ENCODE measurements around the gene KHSRP.
"Not testable (repeated sequence)": the region's sequence is repeated elsewhere in the genome, so short reads cannot be mapped to it uniquely, and the experiment has no call there.

The KHSRP gene

GRCh38 chr19:6400062-6400944, 24.3 kb downstream of the KHSRP start:
- H3K4me1 Mint-ChIP-seq, CTCF ChIA-PET, DNase-seq, H3K27ac Mint-ChIP-seq, H3K27me3 Mint-ChIP-seq, H3K9me3 Mint-ChIP-seq, H3K36me3 Mint-ChIP-seq, H3K4me3 Mint-ChIP-seq: not testable (repeated sequence)

- H3K4me3 Mint-ChIP-seq, result no peak overlapping the region
- DNase-seq, result no peak
- peaks cover 11% of the 10 kb centered on the region for H3K27me3 Mint-ChIP-seq
- CTCF ChIA-PET, result no interaction called here
- H3K9me3 Mint-ChIP-seq, result no peaks in the 10 kb centered on the region
- peaks cover 28% of the 10 kb centered on the region for H3K4me1 Mint-ChIP-seq
- H3K36me3 Mint-ChIP-seq, result peaks cover 8% of the 10 kb centered on the region
- no peak overlapping the region for H3K27ac Mint-ChIP-seq
Observed at GRCh38 chr19:6396305-6396704, 28.3 kb downstream of the KHSRP start.

- Mint-ChIP-seq H3K4me1 (peaks cover 32% of the 10 kb centered on the region), H3K36me3 (peaks cover 13% of the 10 kb centered on the region), H3K27me3 (peaks cover 8% of the 10 kb centered on the region), H3K4me3 (peak overlapping the region; percentile 35), H3K9me3 (no peaks in the 10 kb centered on the region), H3K27ac (peak overlapping the region; percentile 58)
- no peak for DNase-seq
- CTCF ChIA-PET, result no interaction called here
Observed at GRCh38 chr19:6394831-6395230, 29.8 kb downstream of the KHSRP start.

GRCh38 chr19:6393983-6394412, 30.6 kb downstream of the KHSRP start:
- peak; percentile 81 for DNase-seq

GRCh38 chr19:6393074-6393982, 31.3 kb downstream of the KHSRP start, which contains the start of gene GTF2F1:
Gene GTF2F1 (minus strand): TSS chr19:6393164. CDS start chr19:6392995, 169 bp downstream.
- peaks cover 22% of the 10 kb centered on the region for H3K36me3 Mint-ChIP-seq
- peaks cover 6% of the 10 kb centered on the region for H3K27me3 Mint-ChIP-seq
- CTCF ChIA-PET, result interaction anchor here (1.2 to 1.3 kb wide), 2 partner anchors 33 to 112 kb away, joined by 3 read pairs; no protein-coding TSS in a partner anchor
- H3K4me3 Mint-ChIP-seq, result peak within 1 kb of the TSS; percentile 96
- peak within 1 kb of the TSS; percentile 94 for H3K27ac Mint-ChIP-seq
- peak; percentile 94 for DNase-seq
- H3K9me3 Mint-ChIP-seq, result no peaks in the 10 kb centered on the region
- H3K4me1 Mint-ChIP-seq, result peaks cover 32% of the 10 kb centered on the region

More at GRCh38 chr19:6393983-6394412, 30.6 kb downstream of the KHSRP start:
- peak overlapping the region; percentile 96 for H3K4me3 Mint-ChIP-seq
- peaks cover 18% of the 10 kb centered on the region for H3K36me3 Mint-ChIP-seq
- CTCF ChIA-PET, result interaction anchor here (1.2 kb wide), 1 partner anchor 32 kb away, joined by 3 read pairs; no protein-coding TSS in a partner anchor
- peaks cover 6% of the 10 kb centered on the region for H3K27me3 Mint-ChIP-seq
- H3K27ac Mint-ChIP-seq, result peak overlapping the region; percentile 94
- no peaks in the 10 kb centered on the region for H3K9me3 Mint-ChIP-seq
- peaks cover 32% of the 10 kb centered on the region for H3K4me1 Mint-ChIP-seq

- Mint-ChIP-seq H3K27me3 (peaks cover 6% of the 10 kb centered on the region), H3K4me3 (peak overlapping the region; percentile 96), H3K36me3 (peaks cover 31% of the 10 kb centered on the region), H3K9me3 (no peaks in the 10 kb centered on the region), H3K27ac (peak overlapping the region; percentile 94), H3K4me1 (peaks cover 32% of the 10 kb centered on the region)
- no peak for DNase-seq
- CTCF ChIA-PET, result interaction anchor here (1.3 kb wide), 2 partner anchors 22 to 113 kb away, joined by 3 read pairs; no protein-coding TSS in a partner anchor
Observed at GRCh38 chr19:6392221-6393073, 32.2 kb downstream of the KHSRP start.

- Mint-ChIP-seq H3K9me3 (no peaks in the 10 kb centered on the region), H3K36me3 (peaks cover 53% of the 10 kb centered on the region), H3K4me3 (no peak overlapping the region), H3K27ac (no peak overlapping the region), H3K4me1 (peaks cover 14% of the 10 kb centered on the region), H3K27me3 (no peaks in the 10 kb centered on the region)
- no peak for DNase-seq
- CTCF ChIA-PET, result no interaction called here
Observed at GRCh38 chr19:6387372-6387771, 37.2 kb downstream of the KHSRP start.

GRCh38 chr19:6384381-6384780, 40.2 kb downstream of the KHSRP start:
- CTCF ChIA-PET, result no interaction called here
- no peaks in the 10 kb centered on the region for H3K4me1 Mint-ChIP-seq
- H3K27me3 Mint-ChIP-seq, result no peaks in the 10 kb centered on the region
- H3K4me3 Mint-ChIP-seq, result no peak overlapping the region
- H3K9me3 Mint-ChIP-seq, result no peaks in the 10 kb centered on the region
- H3K36me3 Mint-ChIP-seq, result peaks cover 58% of the 10 kb centered on the region
- H3K27ac Mint-ChIP-seq, result no peak overlapping the region
- no peak for DNase-seq

- no peaks in the 10 kb centered on the region for H3K4me1 Mint-ChIP-seq
- H3K9me3 Mint-ChIP-seq, result no peaks in the 10 kb centered on the region
- H3K27me3 Mint-ChIP-seq, result no peaks in the 10 kb centered on the region
- CTCF ChIA-PET, result no interaction called here
- H3K27ac Mint-ChIP-seq, result no peak overlapping the region
- H3K4me3 Mint-ChIP-seq, result no peak overlapping the region
- peaks cover 55% of the 10 kb centered on the region for H3K36me3 Mint-ChIP-seq
- no peak for DNase-seq
Observed at GRCh38 chr19:6383188-6383587, 41.4 kb downstream of the KHSRP start.

GRCh38 chr19:6381030-6381750, 43.4 kb downstream of the KHSRP start:
- Mint-ChIP-seq H3K4me1 (no peaks in the 10 kb centered on the region), H3K27me3 (no peaks in the 10 kb centered on the region), H3K4me3 (no peak overlapping the region), H3K36me3 (peaks cover 42% of the 10 kb centered on the region), H3K9me3 (no peaks in the 10 kb centered on the region), H3K27ac (no peak overlapping the region)
- DNase-seq, result no peak
- CTCF ChIA-PET, result interaction anchor here (0.7 kb wide), 1 partner anchor 8 kb away, joined by 3 read pairs; no protein-coding TSS in a partner anchor

GRCh38 chr19:6379744-6380143, 44.9 kb downstream of the KHSRP start:
- CTCF ChIA-PET, result no interaction called here
- no peaks in the 10 kb centered on the region for H3K27me3 Mint-ChIP-seq
- no peak for DNase-seq
- H3K9me3 Mint-ChIP-seq, result no peaks in the 10 kb centered on the region
- no peaks in the 10 kb centered on the region for H3K4me1 Mint-ChIP-seq
- peaks cover 34% of the 10 kb centered on the region for H3K36me3 Mint-ChIP-seq
- no peak overlapping the region for H3K4me3 Mint-ChIP-seq
- H3K27ac Mint-ChIP-seq, result no peak overlapping the region

GRCh38 chr19:6378486-6378885, 46.1 kb downstream of the KHSRP start:
- Mint-ChIP-seq H3K27me3 (no peaks in the 10 kb centered on the region), H3K4me1 (peaks cover 4% of the 10 kb centered on the region), H3K4me3 (no peak overlapping the region), H3K36me3 (peaks cover 33% of the 10 kb centered on the region), H3K27ac (no peak overlapping the region), H3K9me3 (no peaks in the 10 kb centered on the region)
- DNase-seq, result no peak
- CTCF ChIA-PET, result no interaction called here

- peaks cover 28% of the 10 kb centered on the region for H3K36me3 Mint-ChIP-seq
- CTCF ChIA-PET, result no interaction called here
Observed at GRCh38 chr19:6378041-6378440, 46.6 kb downstream of the KHSRP start.

More at GRCh38 chr19:6378041-6378440, 46.6 kb downstream of the KHSRP start:
- H3K27ac Mint-ChIP-seq, result no peak overlapping the region
- H3K27me3 Mint-ChIP-seq, result no peaks in the 10 kb centered on the region
- no peak overlapping the region for H3K4me3 Mint-ChIP-seq
- DNase-seq, result no peak
- H3K9me3 Mint-ChIP-seq, result no peaks in the 10 kb centered on the region
- H3K4me1 Mint-ChIP-seq, result peaks cover 7% of the 10 kb centered on the region

Measured in activated naive CD4-positive, alpha-beta T cell treated with anti-CD3 and anti-CD28 coated beads, Interleukin-2, amount 10 ng/mL, durations not matched to agents 7 days and 5 days (primary cell).